Skin of body (tissue), 2 donors: Measurements from ENCODE around the gene IFT81. TPM values are rescaled to one million over a fixed set of nuclear protein-coding genes. Genes with fewer than 3 reads are reported as not detected.
"Not testable (repeated sequence)": the region's sequence is repeated elsewhere in the genome, so short reads cannot be mapped to it uniquely, and the experiment has no call there.

ENCODE experiments used
- DNase-seq: peaks from one replicate; lab custom pipeline; 2025; lab: John Stamatoyannopoulos, UW
- total RNA-seq: library from RNA; depleted of rRNA; stranded (reverse); fragments of >200 nt; gene quantifications from one replicate; pipeline ENCODE4 v1.2.3, GENCODE V29; 2014

IFT81 gene, protein sequence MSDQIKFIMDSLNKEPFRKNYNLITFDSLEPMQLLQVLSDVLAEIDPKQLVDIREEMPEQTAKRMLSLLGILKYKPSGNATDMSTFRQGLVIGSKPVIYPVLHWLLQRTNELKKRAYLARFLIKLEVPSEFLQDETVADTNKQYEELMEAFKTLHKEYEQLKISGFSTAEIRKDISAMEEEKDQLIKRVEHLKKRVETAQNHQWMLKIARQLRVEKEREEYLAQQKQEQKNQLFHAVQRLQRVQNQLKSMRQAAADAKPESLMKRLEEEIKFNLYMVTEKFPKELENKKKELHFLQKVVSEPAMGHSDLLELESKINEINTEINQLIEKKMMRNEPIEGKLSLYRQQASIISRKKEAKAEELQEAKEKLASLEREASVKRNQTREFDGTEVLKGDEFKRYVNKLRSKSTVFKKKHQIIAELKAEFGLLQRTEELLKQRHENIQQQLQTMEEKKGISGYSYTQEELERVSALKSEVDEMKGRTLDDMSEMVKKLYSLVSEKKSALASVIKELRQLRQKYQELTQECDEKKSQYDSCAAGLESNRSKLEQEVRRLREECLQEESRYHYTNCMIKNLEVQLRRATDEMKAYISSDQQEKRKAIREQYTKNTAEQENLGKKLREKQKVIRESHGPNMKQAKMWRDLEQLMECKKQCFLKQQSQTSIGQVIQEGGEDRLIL
- total RNA-seq: 21.9 TPM

DNA sequence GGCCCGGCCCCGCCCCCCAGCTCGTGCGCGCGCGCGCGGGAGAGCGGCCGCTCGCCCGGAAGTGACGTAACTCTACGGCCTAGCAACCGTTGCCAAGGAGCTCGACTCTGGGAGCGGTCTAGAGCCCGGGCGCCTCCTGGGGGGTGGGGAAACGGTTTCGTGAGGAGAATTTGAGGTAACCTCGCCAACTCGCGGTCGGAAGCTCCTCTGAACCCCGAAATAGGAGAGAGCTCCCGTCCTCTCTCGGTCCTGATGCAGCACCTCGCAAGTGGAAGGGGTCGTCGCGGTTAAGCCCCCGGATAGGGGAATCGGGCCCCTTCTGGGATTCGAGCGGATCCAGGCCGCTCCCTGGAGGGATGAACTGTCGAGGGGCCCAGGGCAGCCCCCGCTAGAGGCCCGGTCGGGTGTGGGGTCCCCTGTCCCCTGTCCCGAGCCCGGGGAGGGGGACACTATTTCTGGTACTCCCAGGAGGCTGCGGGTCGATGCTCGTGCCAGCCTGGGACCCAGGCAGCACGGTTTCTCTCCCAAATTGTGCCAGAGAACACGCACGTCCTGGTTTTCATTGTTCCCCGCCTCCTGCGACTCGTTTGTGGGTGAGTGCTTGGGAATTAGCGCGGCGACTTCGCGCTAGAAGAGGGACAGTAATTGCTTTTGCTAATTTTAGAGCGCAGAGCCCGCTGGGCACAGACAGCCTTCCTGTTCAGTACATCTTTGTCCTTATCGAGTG is at the start of gene IFT81:
TSS of gene IFT81 (plus strand) at position 89 of the 727 bp plus-strand sequence. CDS start 3,024 bp downstream, outside the sequence.
- peak; percentile 93 for DNase-seq

DNA sequence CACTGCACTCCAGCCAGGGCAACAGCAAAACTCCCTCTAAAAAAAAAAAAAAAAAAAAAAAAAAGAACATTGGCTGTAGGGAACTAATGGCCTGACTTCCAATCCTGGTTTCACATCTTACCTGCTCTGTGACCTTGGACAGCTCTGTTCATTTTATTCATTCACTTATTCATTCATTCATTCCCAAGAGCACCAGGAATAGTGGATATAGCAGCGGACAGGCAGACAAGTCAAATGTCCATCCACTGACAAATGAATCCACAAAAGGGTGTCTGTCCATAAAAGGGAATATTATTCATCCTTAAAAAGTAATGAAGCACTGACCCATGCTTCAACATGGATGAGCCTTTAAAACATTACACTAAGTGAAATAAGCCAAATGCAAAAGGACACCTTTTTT is 48.3 kb upstream of the IFT81 start:
- no peak for DNase-seq

DNA sequence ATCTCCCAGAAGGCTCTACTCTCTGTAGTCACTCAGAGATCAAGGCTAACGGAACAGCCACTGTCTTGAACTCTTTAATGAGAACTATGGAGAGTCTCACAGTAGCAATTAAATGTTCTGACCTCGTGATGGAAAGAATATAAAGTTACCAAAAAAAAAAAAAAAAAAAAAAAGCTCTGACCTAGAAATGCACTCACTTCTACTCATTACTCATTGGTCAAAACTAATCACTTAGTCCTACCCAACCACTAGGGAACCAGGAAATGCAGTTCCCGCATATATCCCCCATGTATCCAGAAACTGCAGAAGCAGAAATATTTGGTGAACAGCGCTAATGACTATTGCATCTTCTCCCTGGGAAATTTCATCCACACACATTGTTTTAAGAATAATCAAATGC is 46.4 kb upstream of the IFT81 start:
- no peak for DNase-seq

DNA sequence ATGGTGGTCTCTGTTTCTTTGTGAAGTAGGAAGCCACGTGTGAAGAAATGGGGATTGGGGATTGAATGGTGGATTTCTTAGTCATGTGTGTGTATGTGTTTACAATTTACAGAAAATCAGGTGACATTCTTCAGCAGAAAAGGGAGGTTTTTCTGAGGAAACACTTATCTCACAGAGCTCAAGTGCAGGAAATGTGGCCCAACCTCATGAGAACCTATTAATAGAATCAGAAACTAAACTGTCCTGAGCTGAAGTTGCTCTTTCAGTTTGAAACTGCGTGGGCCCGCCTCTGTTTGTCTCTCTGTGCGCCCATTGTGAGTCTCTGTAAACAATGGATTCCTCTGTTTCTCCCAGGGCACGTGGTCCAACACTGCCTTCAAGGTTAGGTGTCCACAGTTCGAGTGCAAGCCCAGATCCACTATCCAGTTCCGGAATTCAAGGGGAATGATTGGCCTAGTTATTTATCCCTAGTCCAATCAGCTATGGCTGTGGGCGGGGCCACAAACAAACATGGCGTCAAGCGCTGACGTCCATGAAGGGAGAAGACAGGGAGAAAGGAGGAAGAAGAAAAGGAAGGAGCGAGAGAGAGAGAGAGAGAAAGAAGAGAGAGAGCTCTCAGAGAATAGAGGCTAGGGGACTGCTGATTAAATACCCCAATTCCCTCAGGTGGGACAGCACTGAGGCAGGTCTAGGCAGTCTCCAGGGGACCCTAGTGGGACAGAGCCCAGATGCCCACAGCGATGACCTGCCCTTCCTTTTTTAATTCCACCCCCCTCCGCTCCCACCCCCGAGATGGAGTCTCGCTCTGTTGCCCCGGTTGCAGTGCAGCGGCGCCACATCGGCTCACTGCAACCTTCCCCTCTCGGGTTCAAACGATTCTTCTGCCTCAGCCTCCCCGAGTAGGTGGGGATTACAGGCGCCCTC is 44.4 kb upstream of the IFT81 start:
- peak; percentile 18 for DNase-seq

DNA sequence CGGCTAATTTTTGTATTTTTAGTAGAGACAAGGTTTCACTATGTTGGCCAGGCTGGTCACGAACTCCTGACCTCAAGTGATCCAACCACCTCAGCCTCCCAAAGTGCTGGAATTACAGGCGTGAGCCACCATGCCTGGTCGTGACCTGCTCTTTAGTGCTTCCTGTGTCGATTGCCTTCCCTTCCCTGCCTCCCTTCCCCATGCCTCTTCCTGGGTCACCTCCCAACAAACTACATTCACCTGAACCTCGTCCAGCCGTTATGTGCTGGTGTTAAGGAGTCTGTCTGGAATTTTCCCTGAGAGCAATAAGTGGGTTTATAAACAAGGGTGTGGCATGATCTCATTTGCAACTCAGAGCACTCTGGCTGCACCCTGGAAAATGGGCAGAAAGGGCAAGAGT is 43.7 kb upstream of the IFT81 start:
- DNase-seq: no peak

DNA sequence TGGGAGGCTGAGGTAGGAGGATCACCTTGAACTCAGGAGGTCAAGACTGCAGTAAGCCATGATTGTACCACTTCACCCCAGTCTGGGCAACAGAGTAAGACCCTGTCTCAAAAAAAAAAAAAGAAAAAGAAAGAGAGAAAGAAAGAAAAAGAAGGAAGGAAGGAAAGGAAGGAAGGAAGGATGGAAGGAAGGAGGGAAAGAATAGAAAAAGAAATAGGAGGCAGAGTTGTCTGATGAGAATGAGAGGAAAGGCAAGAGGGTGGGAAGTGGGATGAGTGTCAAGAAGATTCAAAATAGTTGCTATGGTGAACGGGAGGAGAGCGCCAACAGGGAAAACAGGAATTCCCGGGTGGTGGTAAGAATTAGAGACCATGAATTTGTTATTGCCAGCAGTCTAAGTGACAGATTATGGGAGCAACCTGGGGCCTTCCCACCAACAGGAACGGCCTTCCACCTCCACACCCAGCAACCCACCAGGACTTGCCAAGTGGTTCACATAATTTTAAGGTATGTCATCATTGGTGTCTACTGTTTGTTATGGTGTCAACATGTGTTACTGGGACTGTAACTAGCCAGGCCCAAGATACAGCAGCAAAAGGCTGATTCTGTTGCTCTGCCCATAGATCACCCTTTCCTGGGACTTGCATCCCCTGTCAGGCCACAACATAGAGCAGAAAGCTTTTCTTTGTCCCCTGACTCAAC is 39.7 kb upstream of the IFT81 start:
- no peak for DNase-seq

DNA sequence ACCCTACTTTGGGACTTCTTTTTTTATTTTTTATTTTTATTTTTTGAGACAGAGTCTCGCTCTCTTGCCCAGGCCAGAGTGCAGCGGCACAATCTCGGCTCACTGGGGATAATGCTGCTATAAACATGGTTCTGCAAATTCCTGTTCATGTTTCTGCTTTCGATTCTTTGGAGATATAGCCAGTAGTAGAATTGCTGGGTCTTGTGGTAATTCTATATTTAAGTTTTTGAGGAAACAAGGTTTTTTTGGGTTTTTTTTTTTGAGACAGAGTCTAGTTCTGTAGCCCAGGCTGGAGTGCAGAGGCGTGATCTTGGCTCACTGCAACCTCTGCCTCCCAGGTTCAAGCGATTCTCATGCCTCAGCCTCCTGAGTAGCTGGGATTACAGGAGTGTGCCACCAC is 35.9 kb upstream of the IFT81 start:
- not testable (repeated sequence) for DNase-seq

DNA sequence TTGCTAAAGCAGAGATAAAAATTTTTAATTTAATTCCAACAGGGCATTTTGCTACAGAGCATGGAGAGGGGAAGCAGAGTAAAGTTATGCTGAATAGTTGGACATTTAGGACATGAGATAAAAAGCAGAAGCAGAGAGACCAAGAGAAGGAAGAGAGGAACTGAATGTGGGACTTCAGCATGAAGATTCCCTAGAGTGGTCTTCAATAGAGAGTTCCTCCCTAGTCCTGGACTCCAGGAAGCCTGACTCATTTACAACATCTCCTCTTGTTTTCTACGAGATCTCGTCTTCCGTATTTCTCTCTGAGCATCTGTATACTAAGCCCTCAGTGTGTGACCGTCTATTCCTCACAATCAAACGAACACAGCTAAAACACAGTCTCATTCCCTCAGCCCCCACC is 35.2 kb upstream of the IFT81 start:
- DNase-seq: no peak

DNA sequence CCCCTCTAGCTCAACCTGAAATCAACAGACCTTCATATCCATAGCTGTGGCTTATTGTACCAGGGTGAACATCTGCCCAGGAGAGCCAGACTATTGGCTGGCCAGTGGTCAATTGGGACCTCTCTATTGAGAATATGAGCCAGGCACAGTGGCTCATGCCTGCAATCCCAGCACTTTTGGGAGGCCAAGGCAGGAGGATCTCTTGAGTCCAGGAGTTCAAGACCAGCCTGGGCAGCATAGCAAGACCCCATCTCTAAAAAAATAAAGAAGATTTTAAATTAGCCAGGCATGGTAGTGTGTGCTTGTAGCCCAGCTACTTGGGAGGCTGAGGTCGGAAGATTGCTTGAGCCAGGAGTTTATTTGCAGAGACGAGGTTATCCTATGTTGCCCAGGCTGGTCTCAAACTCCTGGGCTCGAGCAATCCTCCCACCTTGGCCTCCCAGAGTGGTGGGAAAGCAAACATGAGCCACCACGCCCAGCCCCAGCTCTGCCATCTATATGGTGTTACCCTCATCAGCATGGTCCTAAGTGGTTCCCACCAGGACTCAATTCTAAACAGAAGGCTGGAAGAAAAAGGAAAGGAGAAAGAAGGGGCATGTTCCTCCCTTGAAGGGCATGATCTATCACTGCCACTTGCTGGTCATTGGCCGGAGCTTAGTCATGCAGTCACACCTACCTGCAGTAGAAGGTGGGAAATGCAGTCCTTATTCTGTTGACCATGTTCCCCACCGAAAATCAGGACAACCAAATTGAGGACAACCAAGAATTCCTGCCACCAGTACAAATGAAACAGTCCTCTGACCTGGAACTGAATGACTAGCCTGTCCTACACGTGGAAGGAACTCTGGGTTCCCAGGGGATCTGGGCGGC is 33.7 kb upstream of the IFT81 start:
- DNase-seq: no peak

DNA sequence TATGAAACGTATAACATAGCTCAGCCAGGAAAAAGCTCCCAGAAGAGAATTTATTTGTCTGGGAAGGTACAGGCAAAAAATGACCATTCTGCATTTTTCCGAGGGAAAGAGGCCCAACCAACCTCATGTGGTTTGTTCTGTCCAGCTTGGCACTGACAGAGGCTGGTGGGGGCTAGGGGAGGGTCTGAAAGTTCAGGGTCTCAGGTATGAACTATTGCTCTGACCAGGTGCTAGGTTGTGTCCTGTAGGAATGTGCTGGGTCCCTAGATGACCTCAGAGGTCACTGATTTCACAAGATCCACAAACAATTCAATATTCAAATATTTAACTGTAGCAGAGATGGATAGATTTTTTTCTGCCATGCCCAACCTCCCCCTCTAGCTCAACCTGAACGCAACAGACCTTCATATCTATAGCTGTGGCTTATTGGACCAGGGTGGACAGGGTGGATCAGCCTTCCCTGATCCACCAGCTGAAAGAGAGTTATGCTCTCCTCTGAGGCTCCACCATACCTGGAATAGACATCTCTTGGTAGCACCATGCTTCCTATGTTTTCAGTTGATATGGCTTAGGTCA is 32.9 kb upstream of the IFT81 start:
- DNase-seq: no peak

DNA sequence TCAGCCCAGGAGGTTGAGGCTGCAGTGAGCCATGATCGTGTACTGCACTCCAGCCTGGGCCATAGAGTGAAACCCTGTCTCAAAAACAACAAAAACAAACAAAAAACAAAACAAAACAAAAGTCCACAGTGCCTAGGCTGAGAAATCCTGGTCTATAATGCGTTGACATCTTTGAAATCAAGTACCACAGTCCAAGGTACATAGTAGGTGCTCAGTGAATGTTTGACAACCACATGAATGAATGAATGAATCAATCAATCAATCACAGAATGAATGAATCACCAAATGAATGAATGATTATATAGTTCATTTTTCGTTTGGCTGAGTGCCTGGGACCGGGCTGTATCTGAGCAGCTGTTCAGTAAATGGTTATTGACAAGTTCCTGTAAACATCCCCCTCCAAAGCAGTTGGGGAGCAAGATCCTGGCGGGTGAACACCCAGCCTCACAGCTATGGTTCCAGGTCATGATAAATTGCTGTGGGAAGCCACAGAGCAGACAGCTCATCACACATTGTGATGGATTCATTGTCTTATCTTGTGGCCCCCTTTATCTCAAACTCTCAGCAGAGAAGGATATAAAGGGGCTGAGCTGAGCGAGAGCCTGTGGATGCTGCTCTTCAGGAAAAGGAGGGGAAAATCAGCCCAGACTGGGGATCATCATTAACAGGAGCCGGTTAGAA is 30.4 kb upstream of the IFT81 start:
- no peak for DNase-seq

DNA sequence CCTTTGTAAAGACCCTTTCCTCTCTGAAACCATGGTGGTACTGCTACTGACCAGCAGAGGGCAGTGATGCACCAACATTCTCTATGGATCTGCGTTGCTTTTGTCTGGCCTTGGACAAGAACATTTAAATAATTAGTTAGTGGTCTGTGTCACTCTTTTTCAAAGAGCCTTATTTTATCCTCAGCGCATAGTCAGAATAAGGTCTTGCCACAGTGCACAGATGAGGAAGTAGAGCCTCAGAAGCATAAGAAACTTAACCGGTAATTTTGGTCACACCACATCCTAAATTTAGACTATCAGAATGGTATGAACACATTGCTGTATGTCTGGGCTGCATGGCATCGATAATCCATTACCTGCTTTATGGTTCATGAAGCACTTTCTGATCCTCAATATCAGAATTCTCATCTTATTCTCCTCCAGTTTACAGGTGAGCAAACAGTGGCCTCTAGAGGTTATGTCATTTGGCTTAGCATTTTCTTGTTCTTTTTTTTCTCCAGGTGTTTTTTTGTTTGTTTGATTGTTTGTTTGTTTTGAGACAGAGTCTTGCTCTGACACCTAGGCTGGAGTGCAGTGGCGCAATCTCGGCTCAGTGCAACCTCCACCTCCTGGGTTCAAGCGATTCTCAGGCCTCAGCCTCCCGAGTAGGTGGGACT is 23.7 kb upstream of the IFT81 start:
- DNase-seq: peak; percentile 77

DNA sequence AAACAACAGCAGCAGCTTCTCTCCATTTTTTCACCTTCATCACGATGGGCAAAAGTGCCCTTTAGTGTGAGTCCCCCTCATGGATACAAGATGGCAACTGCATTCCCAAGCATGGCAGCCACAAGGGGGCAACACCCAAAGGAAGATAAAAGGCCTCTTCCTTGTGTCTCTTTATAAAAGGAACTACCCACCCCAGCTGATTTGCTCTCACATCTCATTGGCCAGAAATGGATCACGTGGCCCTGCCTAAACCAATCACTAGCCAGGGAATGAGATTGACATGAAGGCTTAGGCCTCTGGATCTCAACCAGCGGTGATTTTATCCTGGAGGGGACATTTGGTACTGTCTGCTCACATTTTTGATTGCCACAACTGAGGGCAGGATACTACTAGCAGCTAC is 21.9 kb upstream of the IFT81 start:
- no peak for DNase-seq

DNA sequence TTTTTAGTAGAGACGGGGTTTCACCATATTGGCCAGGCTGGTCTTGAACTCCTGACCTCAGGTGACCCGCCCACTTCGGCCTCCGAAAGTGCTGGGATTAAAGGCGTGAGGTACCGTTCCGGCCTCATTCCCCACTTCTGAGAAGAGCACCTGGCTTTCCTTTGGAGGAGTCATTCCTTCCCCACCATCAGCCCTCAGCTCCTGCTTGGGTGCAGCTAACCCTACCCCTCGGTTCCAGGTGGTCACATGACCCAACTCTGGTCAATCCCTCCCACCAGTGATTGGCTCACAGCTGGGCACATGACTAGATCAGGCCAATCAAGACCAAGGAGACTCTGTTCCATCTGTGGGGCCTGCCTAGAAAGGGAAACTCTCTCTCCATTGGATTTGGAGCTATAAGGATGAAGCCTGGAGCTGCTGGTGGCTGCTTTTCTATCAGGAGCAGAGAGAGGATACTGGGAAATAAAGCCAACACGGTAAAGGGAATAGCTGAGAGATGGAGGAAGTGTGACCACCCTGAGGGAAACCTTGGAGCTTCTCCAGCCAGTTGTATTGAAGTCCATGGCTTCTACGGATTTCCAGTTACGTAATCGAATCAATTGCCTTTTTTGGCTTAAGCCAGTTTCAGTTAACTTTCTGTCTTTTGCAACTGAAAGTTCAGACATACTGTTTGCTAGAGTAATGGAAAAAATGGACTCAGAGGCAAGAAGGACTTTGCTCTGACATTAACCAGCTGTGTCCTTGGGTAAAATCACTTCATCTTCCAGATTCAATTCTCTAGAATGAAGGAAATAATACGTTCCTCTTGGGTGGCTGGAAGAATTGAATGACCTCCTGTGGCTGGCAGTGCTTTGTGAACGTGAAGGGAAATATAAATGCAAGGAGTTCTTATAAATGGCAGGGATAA is 19.7 kb upstream of the IFT81 start:
- DNase-seq: no peak

DNA sequence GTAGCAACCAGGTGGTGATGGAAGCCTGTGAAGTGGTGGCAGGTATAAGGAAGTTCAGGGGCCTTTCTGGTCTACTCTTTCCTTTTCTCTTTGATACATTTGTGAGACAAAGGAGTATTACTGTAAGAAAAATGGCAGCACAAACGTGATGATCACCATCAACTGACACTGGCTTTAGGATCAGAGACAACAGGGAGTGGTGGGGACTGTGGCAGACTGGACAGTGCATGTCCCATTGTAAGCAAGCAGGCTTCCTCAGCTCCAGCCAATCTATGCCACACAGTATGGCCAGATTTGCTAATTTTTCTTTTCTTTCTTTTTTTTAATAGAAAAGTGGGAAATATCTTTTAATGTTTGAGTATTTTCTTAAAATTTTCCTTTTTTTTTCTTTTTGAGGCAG is 19.0 kb upstream of the IFT81 start:
- no peak for DNase-seq

DNA sequence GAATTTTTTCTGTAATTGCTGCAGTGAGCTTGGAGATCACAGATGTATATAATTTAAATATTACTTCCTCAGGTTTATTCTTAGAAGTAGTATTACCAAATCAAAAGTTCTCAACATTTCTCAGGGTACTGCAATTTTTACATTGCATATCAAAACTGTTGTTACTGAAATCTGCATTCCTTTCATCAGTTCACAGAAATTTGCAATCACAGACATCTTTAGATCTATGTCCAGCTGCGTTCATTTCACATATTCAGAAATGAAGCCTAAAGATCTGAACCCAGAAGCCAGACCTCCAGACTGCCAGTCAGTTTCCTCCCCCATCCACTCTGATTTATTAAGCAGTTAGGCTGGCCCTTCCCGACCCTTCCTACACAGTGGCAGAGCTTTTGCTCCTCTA is 18.2 kb upstream of the IFT81 start:
- DNase-seq: no peak
